ENCODE results near the gene BPI. TPM values are rescaled to one million over a fixed set of nuclear protein-coding genes. Genes with fewer than 3 reads are reported as not detected.

The BPI gene
- polyA plus RNA-seq, 1 of the 3 experiments (the other 2 are of a cell fraction), result not detected

DNA sequence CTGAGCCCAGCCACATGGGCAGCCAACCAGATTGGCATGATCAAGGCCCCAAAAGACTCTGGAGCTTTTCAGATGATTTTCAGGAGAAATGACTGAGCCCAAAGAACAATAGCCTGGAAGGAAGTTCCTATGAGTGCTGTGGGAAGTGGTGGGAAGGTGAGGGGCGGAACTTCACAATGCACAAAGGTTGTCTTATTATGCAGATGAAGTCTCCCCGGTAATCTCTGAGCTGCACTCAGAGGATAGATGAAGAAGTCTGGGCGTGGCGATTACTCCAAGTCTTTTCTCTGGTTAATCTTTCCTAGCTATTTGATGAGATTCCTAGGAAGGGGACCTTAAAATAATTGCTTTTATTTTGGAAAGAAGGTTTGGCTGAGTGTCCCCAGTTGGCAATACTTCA lies 79.2 kb downstream of the BPI start:
- ChIA-PET CTCF (interaction anchor here (0.7 to 2.4 kb wide), 4 partner anchors 10 to 325 kb away, joined by 3 to 9 read pairs (median 5); no protein-coding TSS in a partner anchor), POLR2A (no interaction called here)
- DNase-seq, result no peak
- Histone ChIP-seq H2AFZ (ENCODE audit: low read depth) (no peak overlapping the region), H3K4me1 (ENCODE audit: control insufficient read depth in 1 of 2, insufficient read depth in 2 of 2, low read depth in 1 of 2, low read length in 1 of 2) (no peaks in the 10 kb centered on the region), H4K20me1 (ENCODE audit: insufficient read depth) (no peaks in the 10 kb centered on the region), H3K27me3 (ENCODE audit: insufficient read depth) (peaks cover 11% of the 10 kb centered on the region; the same call in 1 of the 2 replicates), H3K79me2 (ENCODE audit: insufficient read depth) (no peaks in the 10 kb centered on the region), H3F3A (replicated peaks; ENCODE audit: insufficient read depth) (no peaks in the 10 kb centered on the region), H3K4me2 (no peak overlapping the region), H3K4me3 (ENCODE audit: low read depth in 2 of 2, low read length in 1 of 2) (no peak overlapping the region), H3K9ac (no peak overlapping the region), H3K27ac (ENCODE audit: low read depth in 2 of 2, low read length in 1 of 2) (no peak overlapping the region), H3K36me3 (replicated peaks in 1 of 2; ENCODE audit: control insufficient read depth in 1 of 2, insufficient read depth in 2 of 2, low read length in 1 of 2) (no peaks in the 10 kb centered on the region), H3K9me3 (no peaks in the 10 kb centered on the region), H3K9me2 (no peaks in the 10 kb centered on the region)
- 59% methylated on average over 4 of the region's 4 CpGs for WGBS (ENCODE audit: low lambda C conversion rate)
- no peak for TF ChIP-seq GATA2 (CRISPR knock-in tag; IDR thresholded peaks at IDR 0.05)
- no peak for TF ChIP-seq EZH2phosphoT487 (IDR thresholded peaks at IDR 0.05; ENCODE audit: borderline replicate concordance, low read depth)
- TF ChIP-seq NRF1 (IDR thresholded peaks at IDR 0.05; ENCODE audit: low read depth, low read length), result no peak
- TF ChIP-seq MEF2A (IDR thresholded peaks at IDR 0.05; ENCODE audit: borderline replicate concordance, low read depth), result no peak
- TF ChIP-seq, protein P1, sequence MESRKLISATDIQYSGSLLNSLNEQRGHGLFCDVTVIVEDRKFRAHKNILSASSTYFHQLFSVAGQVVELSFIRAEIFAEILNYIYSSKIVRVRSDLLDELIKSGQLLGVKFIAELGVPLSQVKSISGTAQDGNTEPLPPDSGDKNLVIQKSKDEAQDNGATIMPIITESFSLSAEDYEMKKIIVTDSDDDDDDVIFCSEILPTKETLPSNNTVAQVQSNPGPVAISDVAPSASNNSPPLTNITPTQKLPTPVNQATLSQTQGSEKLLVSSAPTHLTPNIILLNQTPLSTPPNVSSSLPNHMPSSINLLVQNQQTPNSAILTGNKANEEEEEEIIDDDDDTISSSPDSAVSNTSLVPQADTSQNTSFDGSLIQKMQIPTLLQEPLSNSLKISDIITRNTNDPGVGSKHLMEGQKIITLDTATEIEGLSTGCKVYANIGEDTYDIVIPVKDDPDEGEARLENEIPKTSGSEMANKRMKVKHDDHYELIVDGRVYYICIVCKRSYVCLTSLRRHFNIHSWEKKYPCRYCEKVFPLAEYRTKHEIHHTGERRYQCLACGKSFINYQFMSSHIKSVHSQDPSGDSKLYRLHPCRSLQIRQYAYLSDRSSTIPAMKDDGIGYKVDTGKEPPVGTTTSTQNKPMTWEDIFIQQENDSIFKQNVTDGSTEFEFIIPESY (IDR thresholded peaks at IDR 0.05; ENCODE audit: borderline replicate concordance, low read depth), result no peak
- no peak for TF ChIP-seq SIN3A (IDR thresholded peaks at IDR 0.05; ENCODE audit: borderline replicate concordance, low read depth, low read length)
- TF ChIP-seq, protein P2, sequence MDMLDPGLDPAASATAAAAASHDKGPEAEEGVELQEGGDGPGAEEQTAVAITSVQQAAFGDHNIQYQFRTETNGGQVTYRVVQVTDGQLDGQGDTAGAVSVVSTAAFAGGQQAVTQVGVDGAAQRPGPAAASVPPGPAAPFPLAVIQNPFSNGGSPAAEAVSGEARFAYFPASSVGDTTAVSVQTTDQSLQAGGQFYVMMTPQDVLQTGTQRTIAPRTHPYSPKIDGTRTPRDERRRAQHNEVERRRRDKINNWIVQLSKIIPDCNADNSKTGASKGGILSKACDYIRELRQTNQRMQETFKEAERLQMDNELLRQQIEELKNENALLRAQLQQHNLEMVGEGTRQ (IDR thresholded peaks at IDR 0.05; ENCODE audit: borderline replicate concordance, low read depth, low read length), result no peak
- no peak for TF ChIP-seq YY1 (IDR thresholded peaks at IDR 0.05; ENCODE audit: low read depth)
- TF ChIP-seq TAF1 (IDR thresholded peaks at IDR 0.05; ENCODE audit: borderline replicate concordance, low read depth, low read length), result no peak
- TF ChIP-seq FOSL2 (IDR thresholded peaks at IDR 0.05; ENCODE audit: borderline replicate concordance, low read depth), result no peak
- TF ChIP-seq FOXJ3 (CRISPR knock-in tag; IDR thresholded peaks at IDR 0.05), result no peak
- TF ChIP-seq CHD2 (IDR thresholded peaks at IDR 0.05; ENCODE audit: low read length, partially characterized antibody), result no peak
- no peak for TF ChIP-seq NFIC (IDR thresholded peaks at IDR 0.05; ENCODE audit: borderline replicate concordance)
- no peak for TF ChIP-seq RCOR1 (IDR thresholded peaks at IDR 0.05; ENCODE audit: low read length)
- TF ChIP-seq TCF12 (IDR thresholded peaks at IDR 0.05), result no peak
- TF ChIP-seq, protein P3, sequence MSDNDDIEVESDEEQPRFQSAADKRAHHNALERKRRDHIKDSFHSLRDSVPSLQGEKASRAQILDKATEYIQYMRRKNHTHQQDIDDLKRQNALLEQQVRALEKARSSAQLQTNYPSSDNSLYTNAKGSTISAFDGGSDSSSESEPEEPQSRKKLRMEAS (IDR thresholded peaks at IDR 0.05; ENCODE audit: low read depth), result no peak
- TF ChIP-seq, protein P4, sequence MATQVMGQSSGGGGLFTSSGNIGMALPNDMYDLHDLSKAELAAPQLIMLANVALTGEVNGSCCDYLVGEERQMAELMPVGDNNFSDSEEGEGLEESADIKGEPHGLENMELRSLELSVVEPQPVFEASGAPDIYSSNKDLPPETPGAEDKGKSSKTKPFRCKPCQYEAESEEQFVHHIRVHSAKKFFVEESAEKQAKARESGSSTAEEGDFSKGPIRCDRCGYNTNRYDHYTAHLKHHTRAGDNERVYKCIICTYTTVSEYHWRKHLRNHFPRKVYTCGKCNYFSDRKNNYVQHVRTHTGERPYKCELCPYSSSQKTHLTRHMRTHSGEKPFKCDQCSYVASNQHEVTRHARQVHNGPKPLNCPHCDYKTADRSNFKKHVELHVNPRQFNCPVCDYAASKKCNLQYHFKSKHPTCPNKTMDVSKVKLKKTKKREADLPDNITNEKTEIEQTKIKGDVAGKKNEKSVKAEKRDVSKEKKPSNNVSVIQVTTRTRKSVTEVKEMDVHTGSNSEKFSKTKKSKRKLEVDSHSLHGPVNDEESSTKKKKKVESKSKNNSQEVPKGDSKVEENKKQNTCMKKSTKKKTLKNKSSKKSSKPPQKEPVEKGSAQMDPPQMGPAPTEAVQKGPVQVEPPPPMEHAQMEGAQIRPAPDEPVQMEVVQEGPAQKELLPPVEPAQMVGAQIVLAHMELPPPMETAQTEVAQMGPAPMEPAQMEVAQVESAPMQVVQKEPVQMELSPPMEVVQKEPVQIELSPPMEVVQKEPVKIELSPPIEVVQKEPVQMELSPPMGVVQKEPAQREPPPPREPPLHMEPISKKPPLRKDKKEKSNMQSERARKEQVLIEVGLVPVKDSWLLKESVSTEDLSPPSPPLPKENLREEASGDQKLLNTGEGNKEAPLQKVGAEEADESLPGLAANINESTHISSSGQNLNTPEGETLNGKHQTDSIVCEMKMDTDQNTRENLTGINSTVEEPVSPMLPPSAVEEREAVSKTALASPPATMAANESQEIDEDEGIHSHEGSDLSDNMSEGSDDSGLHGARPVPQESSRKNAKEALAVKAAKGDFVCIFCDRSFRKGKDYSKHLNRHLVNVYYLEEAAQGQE (IDR thresholded peaks at IDR 0.05; ENCODE audit: low read depth, low read length), result no peak
- TF ChIP-seq SMC3 (IDR thresholded peaks at IDR 0.05; ENCODE audit: low read depth, low read length), result no peak

Data from SK-N-SH (cell line).